Colon (tissue), 2 donors: ENCODE results near the gene DTWD2.
"Not testable (repeated sequence)": the region's sequence is repeated elsewhere in the genome, so short reads cannot be mapped to it uniquely, and the experiment has no call there.

Experiments used
- FAIRE-seq: peaks from 2 replicates; lab custom pipeline; 2012; peaks lifted over from hg19 to GRCh38; lab: Jason Lieb, UNC
- donor health status: control.
- donor health status: control.

The DTWD2 gene, protein sequence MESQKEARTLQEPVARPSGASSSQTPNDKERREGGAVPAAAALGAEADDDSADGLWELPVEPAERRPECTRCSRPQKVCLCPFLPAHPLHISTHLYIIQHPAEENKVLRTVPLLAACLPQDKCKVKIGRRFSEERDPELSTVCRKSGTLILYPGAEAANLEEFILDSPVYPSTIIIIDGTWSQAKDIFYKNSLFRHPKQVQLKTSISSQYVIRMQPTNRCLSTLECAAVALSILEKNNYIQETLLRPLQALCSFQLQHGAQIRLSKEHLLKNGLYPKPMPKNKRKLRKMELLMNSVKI

DNA sequence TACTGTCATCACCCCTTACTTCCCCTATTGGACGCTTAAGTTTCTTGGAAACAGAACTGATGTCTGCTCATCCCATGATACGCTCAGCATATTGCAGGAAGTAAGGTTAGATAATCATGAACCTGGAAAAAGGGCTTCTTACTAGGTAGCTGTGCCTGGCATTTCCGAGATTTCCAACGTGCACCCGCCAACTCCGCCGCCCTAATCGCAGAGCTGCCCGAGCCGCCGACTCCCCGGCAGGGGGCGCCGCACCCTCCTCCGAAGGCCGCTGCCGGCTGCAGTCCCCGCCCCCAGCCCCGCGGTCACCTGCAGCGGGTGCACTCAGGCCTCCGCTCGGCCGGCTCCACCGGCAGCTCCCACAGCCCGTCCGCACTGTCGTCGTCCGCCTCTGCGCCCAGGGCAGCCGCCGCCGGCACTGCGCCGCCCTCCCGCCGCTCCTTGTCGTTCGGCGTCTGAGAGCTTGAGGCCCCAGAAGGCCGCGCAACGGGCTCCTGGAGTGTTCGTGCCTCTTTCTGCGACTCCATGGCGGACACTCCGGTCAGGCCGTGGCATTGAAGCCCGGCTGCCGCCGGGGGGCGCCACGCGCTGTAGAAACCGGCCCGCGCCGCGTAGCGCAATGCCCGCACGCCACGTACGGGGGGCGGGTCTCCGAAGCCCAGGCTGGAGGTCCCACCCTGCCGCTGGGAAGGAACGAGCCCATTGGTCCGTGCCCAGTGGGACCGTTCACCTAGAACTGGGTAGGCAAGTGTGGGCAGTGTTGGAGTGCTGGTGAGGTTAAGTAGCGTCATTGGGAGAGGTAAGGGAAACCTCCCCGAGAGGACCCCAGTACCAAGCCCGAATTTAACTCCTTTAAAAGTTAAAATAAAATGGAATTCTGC is at the start of gene DTWD2:
TSS of gene DTWD2 (minus strand) at position 560 of the 878 bp plus-strand sequence. CDS start at position 524, 36 bp downstream.
- FAIRE-seq = no peak

DNA sequence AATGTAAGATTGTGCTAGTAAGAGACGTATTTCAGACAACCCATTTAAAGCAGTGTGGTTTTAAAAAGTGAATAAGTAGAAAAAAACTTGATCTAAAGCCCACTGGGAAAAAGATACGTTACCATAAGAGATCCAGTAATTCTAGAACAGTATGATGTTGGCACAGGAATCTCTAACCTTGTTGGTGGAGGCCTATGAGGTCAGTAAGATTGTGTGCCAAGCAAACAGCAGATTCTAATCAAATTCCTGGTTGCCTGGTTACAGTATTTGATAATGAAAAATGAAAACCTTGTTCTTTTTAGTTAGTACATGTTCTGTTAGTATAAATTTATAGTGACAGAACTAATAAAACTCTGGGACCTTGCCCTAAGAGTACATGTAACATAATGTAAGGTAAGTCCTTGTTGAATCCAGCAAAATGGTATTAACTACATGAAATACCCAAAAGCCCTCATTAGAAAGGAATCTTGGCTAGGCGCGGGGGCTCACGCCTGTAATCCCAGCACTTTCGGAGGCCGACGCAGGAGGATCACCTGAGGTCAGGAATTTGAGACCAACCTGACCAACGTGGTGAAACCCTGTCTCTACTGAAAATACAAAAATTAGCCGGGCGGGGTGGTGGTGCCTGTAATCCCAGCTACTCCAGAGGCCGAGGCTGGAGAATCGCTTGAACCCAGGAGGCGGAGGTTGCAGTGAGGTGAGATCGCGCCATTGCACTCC is 49.3 kb upstream of the DTWD2 start:
- FAIRE-seq = no peak

DNA sequence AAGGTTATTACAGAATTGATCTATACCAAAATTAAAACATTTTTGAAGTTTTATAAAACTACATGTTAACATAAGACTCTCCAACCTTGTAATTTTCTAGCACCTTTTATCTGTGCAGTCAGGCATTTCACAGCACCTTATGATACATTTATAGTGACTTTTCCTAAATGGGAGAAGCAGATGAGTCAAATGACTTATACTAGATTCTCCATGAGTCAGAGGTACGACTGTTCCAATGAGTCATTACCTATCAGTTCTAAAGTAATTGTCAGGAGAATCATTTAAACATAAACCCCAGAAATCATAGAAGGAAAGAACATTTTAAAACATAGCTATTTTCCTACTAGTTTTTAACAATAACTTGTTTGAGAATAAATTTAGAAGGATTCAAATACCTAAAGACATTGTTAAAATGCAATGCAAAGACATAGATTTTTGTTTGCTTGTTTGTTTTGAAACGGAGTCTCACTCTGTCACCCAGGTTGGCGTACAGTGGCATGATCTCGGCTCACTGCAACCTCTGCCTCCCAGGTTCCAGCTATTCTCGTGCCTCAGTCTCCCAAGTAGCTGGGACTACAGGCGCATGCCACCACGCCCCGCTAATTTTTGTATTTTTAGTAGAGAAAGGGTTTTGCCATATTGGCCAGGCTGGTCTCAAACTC is 47.9 kb upstream of the DTWD2 start:
- no peak for FAIRE-seq

- FAIRE-seq = no peak
These were observed 44.8 kb upstream of the DTWD2 start for GRCh38 chr5:119033135-119033534.

- FAIRE-seq = no peak
These were observed 44.3 kb upstream of the DTWD2 start for GRCh38 chr5:119032656-119033055.

DNA sequence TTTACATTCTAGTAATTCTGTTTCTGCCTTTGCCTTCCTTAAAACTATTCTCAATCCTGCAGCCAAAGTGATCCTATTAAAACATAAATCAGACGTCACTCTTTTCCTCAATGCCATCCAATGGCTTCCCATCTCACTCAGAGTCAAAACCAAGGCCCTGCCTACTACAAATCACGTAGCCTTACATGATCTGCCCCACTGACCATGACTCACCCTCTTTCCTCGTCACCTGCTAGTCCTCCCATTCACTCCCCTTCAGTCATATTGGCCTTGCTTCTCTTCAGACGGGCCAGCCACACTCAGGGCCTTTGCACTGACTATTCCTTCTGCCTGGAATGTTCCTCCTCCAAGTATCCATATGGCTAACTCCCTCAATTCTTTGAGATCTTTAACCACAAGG is 43.6 kb upstream of the DTWD2 start:
- no peak for FAIRE-seq

GRCh38 chr5:119031011-119031886 is 42.9 kb upstream of the DTWD2 start:
- FAIRE-seq = no peak

DNA sequence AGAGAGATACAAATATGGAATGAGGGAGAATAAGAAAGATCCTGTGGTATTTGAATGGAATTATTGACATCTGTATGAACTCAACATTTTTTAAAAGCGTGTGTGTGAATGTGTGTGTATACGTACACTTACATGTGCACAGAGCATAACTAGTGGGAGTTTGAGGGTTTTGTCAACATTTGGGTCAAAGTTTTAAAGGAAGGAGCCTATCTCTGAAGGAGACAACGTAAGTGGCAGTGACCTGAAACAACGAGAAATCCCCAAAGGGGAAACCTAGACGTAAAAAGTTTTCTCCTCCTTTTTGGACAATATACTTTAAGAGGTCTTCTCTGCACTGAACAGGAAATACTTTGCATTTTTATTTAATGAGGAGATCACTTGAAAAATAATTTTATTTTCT is 40.2 kb upstream of the DTWD2 start:
- FAIRE-seq = no peak

GRCh38 chr5:119022773-119023172 is 34.4 kb upstream of the DTWD2 start:
- peak; percentile 64 for FAIRE-seq

GRCh38 chr5:119022017-119022745 is 33.8 kb upstream of the DTWD2 start:
- peak; percentile 45 for FAIRE-seq

DNA sequence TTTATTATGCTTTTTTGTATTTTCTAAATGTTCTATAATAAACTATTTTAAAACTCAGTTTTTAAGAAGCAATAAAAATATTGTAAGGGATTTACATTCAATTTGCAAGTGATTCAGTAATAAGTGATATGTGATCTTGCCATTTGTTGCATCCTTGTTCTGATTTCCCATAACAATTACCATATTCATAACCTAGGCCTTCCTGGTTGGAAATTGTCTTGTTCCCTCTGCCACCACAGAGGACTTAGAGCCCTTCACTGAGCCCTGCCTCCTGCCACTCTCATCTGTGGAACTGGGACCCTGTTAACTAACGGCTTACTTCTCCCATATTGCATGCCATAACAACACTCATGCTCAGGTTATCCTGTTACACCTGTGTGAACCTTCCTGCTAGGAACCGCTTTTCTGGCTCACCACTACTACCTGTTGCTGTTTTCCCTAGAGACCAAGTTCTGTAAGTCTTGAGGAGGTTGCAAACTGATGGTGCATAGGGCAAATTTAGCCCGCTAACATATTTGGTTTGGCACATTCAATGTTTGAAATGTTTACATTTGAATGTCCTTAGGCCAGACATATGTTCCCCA is 32.9 kb upstream of the DTWD2 start:
- FAIRE-seq = no peak

- FAIRE-seq = no peak
These were observed 31.6 kb upstream of the DTWD2 start for GRCh38 chr5:119019949-119020348.

DNA sequence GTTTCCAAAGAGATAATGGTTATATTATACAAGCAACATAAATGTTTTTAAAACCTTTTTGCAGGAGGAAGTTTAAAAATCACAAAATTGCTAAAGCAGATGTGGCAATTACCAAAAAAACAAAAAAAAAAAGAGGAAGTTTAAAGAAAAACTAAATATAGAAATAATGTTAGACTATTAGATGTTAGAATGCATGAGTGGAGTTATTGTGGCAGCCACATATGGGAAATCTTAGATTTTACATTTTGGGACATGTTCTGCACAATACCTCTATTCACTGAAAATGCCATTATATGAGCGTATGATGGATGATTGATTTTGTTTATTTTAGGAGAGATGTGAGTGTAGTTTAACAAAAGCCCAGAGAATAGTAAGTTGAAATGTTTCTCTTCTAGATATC is 31.2 kb upstream of the DTWD2 start:
- FAIRE-seq = peak; percentile 21

- no peak for FAIRE-seq
These were observed 29.6 kb upstream of the DTWD2 start for GRCh38 chr5:119017994-119018393.

DNA sequence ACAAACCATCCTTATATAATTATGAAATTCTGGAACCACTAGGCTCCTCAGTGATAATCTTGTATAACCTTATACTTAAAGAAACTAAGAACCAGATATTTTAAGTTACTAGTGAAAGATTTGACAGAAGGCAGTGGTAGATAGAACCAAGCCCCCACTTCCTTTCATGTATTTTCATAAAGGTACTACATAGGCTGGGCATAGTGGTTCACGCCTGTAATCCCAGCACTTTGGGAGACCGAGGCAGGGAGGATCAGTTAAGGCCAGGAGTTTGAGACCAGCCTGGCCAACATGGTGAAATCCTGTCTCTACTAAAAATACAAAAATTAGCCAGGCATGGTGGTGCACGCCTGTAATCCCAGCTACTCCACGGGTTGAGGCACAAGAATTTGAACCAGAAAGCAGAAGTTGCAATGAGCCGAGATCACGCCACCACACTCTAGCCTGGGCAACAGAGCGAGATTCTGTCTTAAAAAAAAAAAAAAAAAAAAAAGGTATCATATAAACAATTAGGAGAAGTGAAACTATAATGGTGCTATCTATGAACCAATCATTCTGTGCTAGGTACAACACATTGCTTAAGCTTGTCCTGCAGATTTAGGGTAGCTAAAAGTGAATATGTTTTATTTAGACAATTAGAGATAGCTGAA is 27.9 kb upstream of the DTWD2 start:
- no peak for FAIRE-seq

DNA sequence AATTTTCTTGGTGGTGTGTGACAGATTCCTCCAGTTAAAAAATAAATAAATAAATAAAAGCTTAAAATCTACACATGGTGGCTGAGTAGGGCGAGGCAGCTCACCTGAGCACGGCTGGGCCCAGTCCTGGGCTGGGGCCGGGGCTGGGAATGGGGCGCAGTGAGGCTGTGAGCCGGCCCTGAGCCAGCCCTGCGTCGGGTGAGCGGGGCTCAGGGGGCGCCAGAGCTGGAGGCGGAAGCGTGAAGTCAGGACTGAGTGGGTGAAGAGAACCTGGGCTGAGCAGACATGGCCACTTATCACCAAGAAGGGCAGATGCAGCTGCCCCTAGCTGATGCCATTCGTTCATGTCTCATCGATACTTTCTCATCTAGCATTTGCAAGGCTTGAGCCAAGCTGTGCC is 22.8 kb upstream of the DTWD2 start:
- FAIRE-seq = no peak

GRCh38 chr5:119010206-119010605 is 21.9 kb upstream of the DTWD2 start:
- FAIRE-seq = no peak

DNA sequence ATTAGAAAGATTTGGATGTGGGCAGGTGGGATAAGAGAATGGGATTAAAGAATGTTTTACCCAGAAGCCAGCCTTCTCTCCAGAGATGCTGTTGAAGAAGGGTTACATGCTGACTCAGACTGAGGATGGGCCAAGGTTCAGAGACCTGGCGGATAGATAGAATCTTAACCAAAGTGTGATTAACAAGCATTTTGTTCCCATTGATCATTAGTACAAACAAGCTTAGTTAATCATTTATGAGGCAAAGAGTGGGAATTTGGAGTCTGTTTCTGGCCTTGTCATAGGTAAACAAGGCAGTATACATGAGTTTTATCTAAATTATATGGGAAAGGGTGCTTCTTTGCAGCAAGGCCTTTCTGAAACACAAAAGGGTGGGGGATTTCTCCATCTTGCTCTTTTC is 20.8 kb upstream of the DTWD2 start:
- no peak for FAIRE-seq

- no peak for FAIRE-seq
These were observed 11.3 kb upstream of the DTWD2 start for GRCh38 chr5:118999696-119000095.

DNA sequence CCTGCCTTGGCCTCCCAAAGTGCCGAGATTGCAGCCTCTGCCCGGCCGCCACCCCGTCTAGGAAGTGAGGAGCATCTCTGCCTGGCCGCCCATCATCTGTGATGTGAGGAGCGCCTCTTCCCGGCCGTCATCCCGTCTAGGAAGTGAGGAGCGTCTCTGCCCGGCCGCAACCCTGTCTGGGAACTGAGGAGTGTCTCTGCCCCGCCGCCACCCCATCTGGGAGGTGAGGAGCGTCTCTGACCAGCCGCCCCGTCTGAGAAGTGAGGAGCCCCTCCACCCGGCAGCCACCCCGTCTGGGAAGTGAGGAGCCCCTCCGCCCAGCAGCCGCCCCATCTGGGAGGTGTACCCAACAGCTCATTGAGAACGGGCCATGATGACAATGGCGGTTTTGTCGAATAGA is 10.5 kb upstream of the DTWD2 start:
- not testable (repeated sequence) for FAIRE-seq
